HG03442 (cell line): Measurements from ENCODE around the gene ZBTB21.
A peak's percentile ranks its signal among the peaks of the same experiment; 100 is the strongest.

Experiments
- ATAC-seq: cut with Tn5 transposase; IDR thresholded peaks from one replicate; pipeline ENCODE4 v1.9.1; 2021; ENCODE audit warnings: mild to moderate bottlenecking, moderate library complexity; ENCODE audit not compliant: unreplicated experiment

ZBTB21 gene

GRCh38 chr21:42009831-42010506 lies at the start of gene ZBTB21:
TSS of gene ZBTB21 (minus strand) at chr21:42010360. CDS start at chr21:41994095, 16,265 bp downstream.
- ATAC-seq: peak; percentile 57

DNA sequence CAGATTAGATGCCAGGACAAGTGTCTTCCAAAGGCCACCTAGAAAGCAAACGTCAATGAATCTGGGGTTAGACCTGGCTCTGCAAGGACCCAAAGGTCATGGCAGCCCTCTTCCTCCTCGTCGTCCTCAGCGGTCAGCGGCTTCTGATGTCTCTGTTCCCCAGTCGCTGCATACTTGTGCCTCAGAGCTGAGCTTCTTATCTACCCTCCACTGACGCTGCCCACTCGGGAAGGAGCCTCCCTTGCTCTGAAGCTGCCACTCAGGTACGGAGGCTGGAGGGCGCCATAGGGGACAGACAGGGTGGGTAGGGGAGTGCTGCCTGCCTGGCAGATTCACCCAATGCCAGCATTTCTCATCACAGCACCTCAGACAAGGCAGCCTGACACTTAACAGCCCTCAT lies 49.6 kb upstream of the ZBTB21 start:
- no peak for ATAC-seq

- no peak for ATAC-seq
These were observed 49.0 kb upstream of the ZBTB21 start for GRCh38 chr21:42059141-42059540.

DNA sequence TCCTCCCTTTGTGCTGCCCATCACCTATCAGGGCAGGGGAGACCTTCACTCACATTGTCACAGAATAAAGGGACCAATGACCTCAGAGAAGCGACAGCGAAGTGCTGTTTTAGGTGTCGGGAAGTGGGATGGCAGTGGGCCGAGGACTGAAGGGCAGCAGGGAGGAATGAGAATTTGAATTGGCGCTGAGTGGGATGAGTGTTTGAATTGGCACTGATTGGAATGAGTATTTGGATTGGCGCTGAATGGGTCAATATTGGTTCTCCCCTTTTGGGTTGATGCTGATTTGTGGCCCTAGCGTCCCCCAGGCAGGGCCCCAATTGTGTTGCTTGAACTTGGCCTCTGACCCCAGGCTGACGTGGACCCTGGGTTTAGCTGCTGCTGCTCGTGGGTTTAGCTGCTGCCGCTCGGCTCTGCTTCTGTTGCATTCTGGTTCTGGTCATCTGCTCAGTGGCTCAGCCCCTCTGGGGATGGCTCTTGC lies 48.5 kb upstream of the ZBTB21 start:
- no peak for ATAC-seq

DNA sequence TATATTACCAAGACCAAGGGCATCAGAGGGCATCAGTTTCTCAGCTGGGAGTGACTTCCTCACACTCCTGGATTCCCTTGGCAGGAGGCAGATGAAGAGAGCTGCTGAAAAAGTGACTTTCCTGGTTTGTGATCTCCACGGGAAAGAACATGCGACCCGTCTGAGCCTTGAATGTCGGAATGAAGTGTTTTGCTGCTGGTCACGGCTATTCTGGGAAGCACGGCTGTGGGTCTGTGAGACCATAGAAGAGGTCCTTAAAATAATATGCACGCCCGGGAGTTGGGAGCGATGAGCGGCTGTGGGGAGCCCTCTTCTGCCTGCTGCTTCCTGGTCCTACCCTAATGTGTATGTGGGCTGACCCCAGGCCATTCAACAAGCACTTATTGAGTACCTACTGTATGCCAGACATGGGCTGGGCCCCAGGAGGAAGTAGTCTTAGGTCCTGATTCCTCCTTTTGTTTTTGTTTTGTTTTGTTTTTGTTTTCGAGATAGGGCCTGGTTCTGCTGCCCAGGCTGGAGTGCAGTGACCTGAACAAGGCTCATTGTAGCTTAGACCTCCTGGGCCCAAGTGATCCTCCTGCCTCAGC lies 47.8 kb upstream of the ZBTB21 start:
- ATAC-seq: no peak

DNA sequence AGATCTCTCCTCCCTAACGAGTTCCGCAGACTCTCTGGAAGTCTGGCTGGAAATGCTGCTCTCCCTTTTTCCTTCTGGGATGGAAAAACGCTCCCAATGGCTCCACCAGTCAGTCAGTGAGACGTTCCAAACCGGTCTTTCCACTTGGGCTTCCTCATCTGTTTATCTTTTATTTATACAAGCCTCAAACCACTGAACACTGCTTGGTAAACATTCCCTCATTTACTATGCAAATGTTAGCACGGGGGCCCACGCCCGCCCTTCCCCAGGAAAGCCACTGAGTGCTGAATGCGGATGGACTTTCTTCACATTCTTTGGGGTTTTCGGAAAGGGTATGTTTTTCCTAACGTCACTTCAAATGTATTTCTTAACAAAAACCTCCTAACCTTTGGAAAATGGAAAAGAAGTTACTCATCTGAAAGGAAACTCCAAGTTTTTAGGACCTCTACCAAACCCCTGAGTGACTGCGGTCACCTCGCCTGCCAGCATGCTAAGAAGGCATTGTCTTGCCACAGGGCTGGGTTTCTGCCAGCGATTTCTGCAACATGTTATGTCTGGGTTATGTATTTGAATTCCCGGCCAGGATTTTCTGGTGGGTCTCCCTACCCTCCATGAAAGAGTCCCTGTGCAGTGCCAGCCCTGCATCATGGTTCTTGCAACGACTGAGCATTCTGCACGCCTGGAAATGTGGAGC lies 47.0 kb upstream of the ZBTB21 start:
- no peak for ATAC-seq

GRCh38 chr21:42056468-42056867 lies 46.3 kb upstream of the ZBTB21 start:
- ATAC-seq: no peak

DNA sequence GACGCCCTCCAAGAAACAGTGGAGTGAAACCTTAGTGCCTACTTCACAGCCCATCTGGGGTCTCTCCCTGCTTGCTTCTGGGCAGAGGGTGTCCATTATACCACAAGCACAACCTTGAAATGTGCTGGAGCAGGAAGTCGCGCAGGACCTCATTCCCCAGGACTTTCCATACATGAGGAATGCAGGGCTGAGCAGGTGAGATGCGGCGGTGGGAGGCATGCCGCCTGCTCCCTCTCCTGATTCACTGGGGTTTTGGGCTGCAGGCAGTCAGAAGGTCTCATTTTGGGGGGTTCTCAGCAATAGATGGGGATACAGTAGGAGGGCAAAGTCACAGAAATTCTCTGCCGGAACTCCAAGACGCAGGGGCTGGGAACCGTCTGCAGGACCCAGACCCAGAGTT lies 45.3 kb upstream of the ZBTB21 start:
- ATAC-seq: no peak

GRCh38 chr21:42051788-42052187 lies 41.6 kb upstream of the ZBTB21 start:
- no peak for ATAC-seq

- ATAC-seq: no peak
These were observed 39.6 kb upstream of the ZBTB21 start for GRCh38 chr21:42049578-42050430.

GRCh38 chr21:42048870-42049577 lies 38.9 kb upstream of the ZBTB21 start:
- ATAC-seq: no peak

DNA sequence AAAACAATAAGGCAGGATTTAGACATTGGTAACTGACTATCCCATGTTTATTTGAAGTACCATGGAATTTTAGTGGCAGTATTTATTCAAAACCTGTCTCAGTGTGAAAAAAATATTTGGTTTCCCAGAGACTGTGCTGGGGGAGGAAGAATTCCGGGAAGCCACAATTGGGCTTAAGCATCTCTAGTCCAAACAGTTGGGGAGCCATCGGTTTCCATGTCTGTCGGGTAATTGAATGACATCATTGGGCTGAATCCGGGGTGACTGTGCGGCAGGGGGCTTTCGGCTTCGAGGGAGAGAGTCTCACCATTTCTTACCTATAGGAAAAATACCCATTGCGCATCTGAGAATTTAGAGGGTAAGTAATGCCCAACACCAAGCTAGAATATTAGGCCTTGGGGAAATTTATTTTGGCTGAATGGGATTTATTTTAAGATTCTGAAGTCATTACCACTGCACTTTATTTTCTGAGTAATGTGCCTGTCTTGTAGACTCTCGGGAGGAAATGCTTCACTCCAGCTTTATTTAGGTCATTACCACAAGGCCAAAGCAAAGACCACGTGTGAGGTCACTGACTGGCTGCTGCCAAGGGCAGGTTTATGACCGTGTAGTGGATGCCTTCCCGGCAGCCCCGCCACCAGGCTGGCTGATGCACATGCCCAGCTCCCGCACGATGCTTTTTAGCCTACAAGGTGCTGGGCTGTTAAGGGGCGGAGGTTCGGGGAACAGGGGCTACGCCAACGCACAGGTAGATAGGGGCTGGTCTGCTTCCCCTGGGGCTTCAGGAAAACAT lies 37.9 kb upstream of the ZBTB21 start:
- ATAC-seq: no peak

- ATAC-seq: no peak
These were observed 34.8 kb upstream of the ZBTB21 start for GRCh38 chr21:42044871-42045495.

GRCh38 chr21:42043961-42044360 lies 33.8 kb upstream of the ZBTB21 start:
- ATAC-seq: no peak

DNA sequence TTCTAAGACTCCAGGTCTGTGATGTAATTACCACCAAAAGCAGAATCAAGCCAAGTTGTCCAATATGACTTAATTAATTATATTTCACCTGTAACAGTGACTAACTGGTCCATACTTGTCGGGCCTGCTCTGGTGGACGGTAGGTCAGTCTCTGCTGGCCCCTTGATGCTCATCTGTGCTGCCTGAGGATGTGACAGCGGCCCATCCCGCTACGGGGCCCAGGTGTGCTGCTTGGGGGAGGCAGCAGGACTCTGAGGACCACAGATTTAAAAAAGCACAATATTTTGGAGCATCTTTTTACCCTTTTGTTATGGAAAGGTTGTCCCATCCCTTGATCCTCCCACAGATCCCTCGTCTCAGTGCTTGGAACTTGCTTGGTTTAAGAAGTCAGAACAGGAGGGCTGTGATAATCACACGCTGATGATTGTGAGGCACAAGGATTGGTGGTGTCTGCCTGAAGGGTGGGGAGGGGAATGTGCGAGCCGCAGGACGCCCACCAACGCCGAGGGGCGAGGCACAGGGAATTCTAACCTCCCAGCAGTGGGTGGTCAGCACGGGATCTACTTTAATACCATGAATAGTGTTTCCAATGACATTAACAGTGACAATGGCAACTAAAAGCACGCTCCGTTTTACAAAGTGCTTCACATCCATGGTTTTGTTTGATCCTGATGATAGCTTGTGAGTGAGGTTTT lies 33.2 kb upstream of the ZBTB21 start:
- no peak for ATAC-seq

- ATAC-seq: no peak
These were observed 32.5 kb upstream of the ZBTB21 start for GRCh38 chr21:42042651-42043050.

GRCh38 chr21:42041711-42042110 lies 31.6 kb upstream of the ZBTB21 start:
- ATAC-seq: no peak

GRCh38 chr21:42041246-42041645 lies 31.1 kb upstream of the ZBTB21 start:
- no peak for ATAC-seq
